Measurements from ENCODE around the gene NCKAP5. TPM values are rescaled to one million over a fixed set of nuclear protein-coding genes. Genes with fewer than 3 reads are reported as not detected.

Gene NCKAP5
- total RNA-seq, 4 donors from 2014 or later = 0.55 to 6.6 (median 3.3) TPM; not detected in 1

DNA sequence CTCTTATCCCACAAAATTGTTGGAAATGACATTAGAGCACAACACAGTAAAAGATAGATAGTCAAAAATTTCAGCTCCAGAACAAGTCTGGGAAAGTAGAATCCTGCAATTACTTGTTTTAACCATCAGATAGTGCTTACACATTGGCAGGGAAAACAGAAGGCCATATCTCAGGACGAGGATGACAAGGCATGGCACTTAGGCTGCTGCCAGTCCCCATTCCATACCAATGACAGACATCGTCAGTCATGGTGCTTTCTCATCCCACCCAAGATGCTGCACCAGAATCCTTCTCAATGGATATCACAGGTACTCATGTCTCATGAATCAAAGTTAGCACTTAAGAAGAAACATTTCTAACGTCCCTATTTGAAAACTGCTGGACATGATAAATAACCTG is 187.3 kb downstream of the NCKAP5 start:
- H3K9me3 ChIP-seq = no peaks in the 10 kb centered on the region
- H3K4me3 ChIP-seq = no peak overlapping the region
- no peak for DNase-seq
- H3K27ac ChIP-seq = no peak overlapping the region
- H3K27me3 ChIP-seq = no peaks in the 10 kb centered on the region
- TF ChIP-seq, protein P1, sequence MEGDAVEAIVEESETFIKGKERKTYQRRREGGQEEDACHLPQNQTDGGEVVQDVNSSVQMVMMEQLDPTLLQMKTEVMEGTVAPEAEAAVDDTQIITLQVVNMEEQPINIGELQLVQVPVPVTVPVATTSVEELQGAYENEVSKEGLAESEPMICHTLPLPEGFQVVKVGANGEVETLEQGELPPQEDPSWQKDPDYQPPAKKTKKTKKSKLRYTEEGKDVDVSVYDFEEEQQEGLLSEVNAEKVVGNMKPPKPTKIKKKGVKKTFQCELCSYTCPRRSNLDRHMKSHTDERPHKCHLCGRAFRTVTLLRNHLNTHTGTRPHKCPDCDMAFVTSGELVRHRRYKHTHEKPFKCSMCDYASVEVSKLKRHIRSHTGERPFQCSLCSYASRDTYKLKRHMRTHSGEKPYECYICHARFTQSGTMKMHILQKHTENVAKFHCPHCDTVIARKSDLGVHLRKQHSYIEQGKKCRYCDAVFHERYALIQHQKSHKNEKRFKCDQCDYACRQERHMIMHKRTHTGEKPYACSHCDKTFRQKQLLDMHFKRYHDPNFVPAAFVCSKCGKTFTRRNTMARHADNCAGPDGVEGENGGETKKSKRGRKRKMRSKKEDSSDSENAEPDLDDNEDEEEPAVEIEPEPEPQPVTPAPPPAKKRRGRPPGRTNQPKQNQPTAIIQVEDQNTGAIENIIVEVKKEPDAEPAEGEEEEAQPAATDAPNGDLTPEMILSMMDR (IDR thresholded peaks at IDR 0.05) = no peak
- no peak for TF ChIP-seq POLR2A (IDR thresholded peaks at IDR 0.05)
- intact Hi-C loops (cut with DNase I; ENCODE audit: low total_unique reads) = no loop called here
- no peaks in the 10 kb centered on the region for H3K4me1 ChIP-seq
- no peaks in the 10 kb centered on the region for H3K36me3 ChIP-seq

DNA sequence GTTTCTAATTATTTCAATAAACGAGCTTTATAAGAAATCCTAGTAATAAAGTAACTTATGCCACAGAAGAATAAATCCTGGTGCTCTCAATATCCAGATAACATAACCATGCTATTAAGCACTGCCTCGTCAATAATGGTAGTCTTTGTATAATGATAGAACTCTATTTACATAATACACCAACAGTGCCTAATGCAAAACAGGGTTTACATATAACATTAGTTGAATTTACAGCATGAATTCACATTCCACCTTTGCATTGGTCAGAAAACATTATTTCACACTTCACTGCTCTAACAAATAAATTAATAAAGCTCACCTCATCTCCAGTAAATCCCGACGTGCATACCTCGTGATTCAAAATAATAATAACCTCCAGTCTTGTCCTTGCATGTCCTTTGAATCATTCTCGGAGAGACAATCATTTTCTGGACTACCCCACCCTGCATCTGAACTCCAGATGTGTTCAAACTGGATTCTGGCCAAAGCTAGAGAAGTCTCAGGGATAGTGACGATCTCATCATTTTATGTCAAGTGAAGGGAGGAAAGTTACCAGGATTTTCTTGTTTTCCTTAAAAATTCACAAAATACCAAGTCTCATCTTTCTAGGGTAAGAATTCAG is 189.2 kb downstream of the NCKAP5 start:
- no peaks in the 10 kb centered on the region for H3K36me3 ChIP-seq
- no peak for TF ChIP-seq POLR2A (IDR thresholded peaks at IDR 0.05)
- TF ChIP-seq, protein P1 (IDR thresholded peaks at IDR 0.05) = no peak
- H3K27ac ChIP-seq = no peak overlapping the region
- no peaks in the 10 kb centered on the region for H3K4me1 ChIP-seq
- H3K9me3 ChIP-seq = no peaks in the 10 kb centered on the region
- no peak overlapping the region for H3K4me3 ChIP-seq
- no peak for DNase-seq
- no peaks in the 10 kb centered on the region for H3K27me3 ChIP-seq
- intact Hi-C loops (cut with DNase I; ENCODE audit: low total_unique reads) = no loop called here

DNA sequence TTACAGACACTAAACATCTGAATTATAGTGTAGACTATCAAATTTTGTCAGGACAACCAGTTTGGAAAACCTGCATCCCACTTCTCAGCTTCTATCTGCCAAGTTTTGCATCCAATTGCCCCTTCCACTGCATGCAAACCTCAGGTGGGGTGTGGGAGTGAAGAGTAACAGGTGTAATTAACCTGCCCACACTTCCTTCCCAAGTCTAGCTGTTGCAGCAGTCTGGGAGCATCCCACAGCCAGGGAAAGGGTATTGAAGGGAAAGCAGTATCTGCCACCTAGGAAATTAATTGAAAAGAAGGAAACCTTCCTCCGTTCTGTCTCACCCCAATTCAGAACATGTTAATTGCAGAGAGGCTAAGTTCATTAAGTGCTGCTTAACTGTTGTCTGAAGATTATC is 189.9 kb downstream of the NCKAP5 start:
- H3K27me3 ChIP-seq = no peaks in the 10 kb centered on the region
- no peak for DNase-seq
- no peaks in the 10 kb centered on the region for H3K4me1 ChIP-seq
- H3K27ac ChIP-seq = no peak overlapping the region
- intact Hi-C loops (cut with DNase I; ENCODE audit: low total_unique reads) = no loop called here
- TF ChIP-seq, protein P1 (IDR thresholded peaks at IDR 0.05) = no peak
- TF ChIP-seq POLR2A (IDR thresholded peaks at IDR 0.05) = no peak
- no peak overlapping the region for H3K4me3 ChIP-seq
- H3K9me3 ChIP-seq = no peaks in the 10 kb centered on the region
- no peaks in the 10 kb centered on the region for H3K36me3 ChIP-seq

DNA sequence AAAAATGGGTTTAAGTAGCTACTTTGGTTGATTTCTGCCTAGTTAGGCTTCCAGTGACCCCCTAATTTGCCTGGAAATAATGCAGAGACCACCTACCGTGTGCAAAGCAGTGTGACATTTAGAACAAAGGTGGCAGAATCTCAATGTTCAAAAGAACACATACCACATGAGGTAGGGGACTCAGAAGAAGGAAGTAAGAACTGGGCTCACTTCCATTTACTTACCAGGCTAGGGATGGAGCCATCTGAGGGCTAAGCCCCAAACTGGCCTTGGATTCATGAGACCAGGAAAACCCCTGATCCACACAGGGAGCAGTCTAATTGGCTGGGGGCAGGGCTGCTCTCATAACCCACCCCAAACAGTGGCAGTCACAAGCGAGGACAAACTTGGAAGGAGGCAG is 190.7 kb downstream of the NCKAP5 start:
- no peak overlapping the region for H3K27ac ChIP-seq
- H3K36me3 ChIP-seq = no peaks in the 10 kb centered on the region
- intact Hi-C loops (cut with DNase I; ENCODE audit: low total_unique reads) = no loop called here
- H3K4me3 ChIP-seq = no peak overlapping the region
- no peaks in the 10 kb centered on the region for H3K27me3 ChIP-seq
- no peak for DNase-seq
- no peaks in the 10 kb centered on the region for H3K9me3 ChIP-seq
- H3K4me1 ChIP-seq = no peaks in the 10 kb centered on the region
- TF ChIP-seq, protein P1 (IDR thresholded peaks at IDR 0.05) = no peak
- no peak for TF ChIP-seq POLR2A (IDR thresholded peaks at IDR 0.05)

DNA sequence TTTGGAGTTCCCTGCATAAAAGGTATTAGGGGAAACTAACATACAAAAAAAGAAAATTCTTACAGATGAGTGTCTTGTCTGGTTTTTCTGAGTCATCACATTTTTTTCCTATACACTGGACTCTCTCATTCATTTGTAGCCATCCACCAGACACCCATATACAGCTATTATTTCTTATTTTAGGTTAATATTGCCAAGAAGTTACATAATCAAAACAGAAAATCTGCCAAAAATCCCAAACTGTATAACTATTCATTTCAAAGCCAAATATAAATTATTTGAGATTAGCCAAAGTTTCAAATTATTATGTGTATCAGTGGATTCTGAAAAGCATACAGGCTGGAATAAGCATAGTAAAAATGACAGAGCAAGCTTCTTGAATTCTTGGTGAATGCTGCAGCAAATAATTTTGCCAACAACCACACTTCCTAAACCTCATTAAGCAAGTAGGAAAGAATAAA is 191.2 kb downstream of the NCKAP5 start:
- no peaks in the 10 kb centered on the region for H3K27me3 ChIP-seq
- DNase-seq = no peak
- H3K4me1 ChIP-seq = no peaks in the 10 kb centered on the region
- H3K4me3 ChIP-seq = no peak overlapping the region
- intact Hi-C loops (cut with DNase I; ENCODE audit: low total_unique reads) = no loop called here
- H3K36me3 ChIP-seq = no peaks in the 10 kb centered on the region
- no peak overlapping the region for H3K27ac ChIP-seq
- no peaks in the 10 kb centered on the region for H3K9me3 ChIP-seq
- TF ChIP-seq, protein P1 (IDR thresholded peaks at IDR 0.05) = no peak
- no peak for TF ChIP-seq POLR2A (IDR thresholded peaks at IDR 0.05)
